ENCODE data around the gene CDH2.

CDH2 gene

DNA sequence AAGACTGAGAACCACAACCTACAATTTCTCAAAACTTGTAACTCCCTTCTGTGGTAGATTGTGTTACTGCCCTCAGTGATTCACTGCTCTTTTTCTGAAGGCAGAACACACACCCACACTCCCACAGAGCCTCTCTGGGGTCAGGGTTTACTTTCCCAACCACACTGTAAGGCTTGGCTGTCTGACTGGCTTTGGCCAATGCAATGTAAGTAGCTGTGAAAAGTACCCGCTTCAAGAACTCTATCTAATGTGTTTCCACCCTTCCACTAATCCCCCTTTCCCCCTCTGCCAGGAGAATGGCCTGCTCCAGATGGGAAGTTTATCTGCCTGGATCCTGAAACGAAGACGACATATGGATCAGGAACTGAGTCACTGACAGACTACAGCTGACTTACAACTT lies 222.7 kb downstream of the CDH2 start:
- H3K4me1 ChIP-seq (ENCODE audit: control insufficient read depth in 1 of 2, insufficient read depth in 1 of 2, low read depth in 1 of 2, low read length in 1 of 2), result no peaks in the 10 kb centered on the region
- H3K9me3 ChIP-seq, result no peaks in the 10 kb centered on the region
- H3K4me3 ChIP-seq (ENCODE audit: low read depth in 1 of 2, low read length in 1 of 2), result no peak overlapping the region
- H3K27me3 ChIP-seq, result no peaks in the 10 kb centered on the region
- TF ChIP-seq CTCF (IDR thresholded peaks at IDR 0.05), result no peak
- no peaks in the 10 kb centered on the region for H3K36me3 ChIP-seq
- H3K27ac ChIP-seq, result no peak overlapping the region

GRCh38 chr18:27952741-27953140 lies 224.2 kb downstream of the CDH2 start:
- no peak overlapping the region for H3K4me3 ChIP-seq (ENCODE audit: low read depth in 1 of 2, low read length in 1 of 2)
- no peak overlapping the region for H3K27ac ChIP-seq
- H3K9me3 ChIP-seq, result no peaks in the 10 kb centered on the region
- no peaks in the 10 kb centered on the region for H3K4me1 ChIP-seq (ENCODE audit: control insufficient read depth in 1 of 2, insufficient read depth in 1 of 2, low read depth in 1 of 2, low read length in 1 of 2)
- TF ChIP-seq CTCF (IDR thresholded peaks at IDR 0.05), result no peak
- H3K36me3 ChIP-seq, result no peaks in the 10 kb centered on the region
- no peaks in the 10 kb centered on the region for H3K27me3 ChIP-seq

DNA sequence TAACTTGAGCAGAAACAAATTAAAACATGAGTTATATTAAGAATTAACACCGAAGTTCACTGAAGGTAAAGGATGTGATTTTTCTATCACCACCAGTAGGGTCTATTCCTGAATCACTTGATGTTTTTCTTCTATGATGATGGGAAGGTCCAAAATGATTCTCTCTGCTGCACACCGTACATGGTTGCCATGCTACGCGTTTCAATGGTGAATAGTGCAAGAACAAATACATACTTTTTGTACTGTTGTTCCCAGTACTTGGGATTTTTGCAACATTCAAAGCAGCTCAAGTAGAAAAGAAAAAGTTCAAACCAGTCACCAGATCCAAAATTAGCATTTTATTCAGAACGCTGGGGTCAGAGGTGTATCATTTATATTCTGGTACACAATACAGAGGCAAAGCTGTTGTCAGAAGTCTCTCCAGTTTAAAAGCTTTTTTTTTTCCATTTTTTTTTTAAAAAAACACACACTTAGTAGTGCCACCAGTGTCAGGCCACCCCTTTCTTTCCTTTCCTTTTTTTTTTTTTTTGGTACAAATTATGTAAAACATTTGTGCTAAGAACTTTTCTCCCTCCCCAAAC lies 226.2 kb downstream of the CDH2 start:
- H3K9me3 ChIP-seq, result no peaks in the 10 kb centered on the region
- TF ChIP-seq CTCF (IDR thresholded peaks at IDR 0.05), result no peak
- H3K36me3 ChIP-seq, result no peaks in the 10 kb centered on the region
- H3K27ac ChIP-seq, result no peak overlapping the region
- H3K4me1 ChIP-seq (ENCODE audit: control insufficient read depth in 1 of 2, insufficient read depth in 1 of 2, low read depth in 1 of 2, low read length in 1 of 2), result no peaks in the 10 kb centered on the region
- H3K4me3 ChIP-seq (ENCODE audit: low read depth in 1 of 2, low read length in 1 of 2), result no peak overlapping the region
- H3K27me3 ChIP-seq, result no peaks in the 10 kb centered on the region

DNA sequence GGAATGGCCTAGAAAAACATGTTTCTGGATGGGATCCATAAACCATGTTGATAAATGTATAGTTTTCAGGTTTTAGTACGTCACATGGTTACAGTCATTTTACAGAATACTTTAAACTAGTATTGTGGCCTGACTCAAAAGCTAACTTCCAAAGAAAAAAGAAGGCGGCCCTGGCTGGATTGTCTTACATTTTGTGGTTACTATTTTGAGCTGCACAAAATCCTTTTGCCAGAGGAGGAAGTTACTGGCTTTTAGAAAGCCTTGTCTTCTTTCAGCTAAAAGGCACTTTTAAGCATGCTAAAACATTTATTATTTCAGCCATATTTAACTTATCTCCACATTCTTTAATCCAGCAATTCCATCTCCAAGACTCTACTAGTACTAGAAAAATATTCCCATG lies 227.9 kb downstream of the CDH2 start:
- Histone ChIP-seq H3K4me1 (ENCODE audit: control insufficient read depth in 1 of 2, insufficient read depth in 1 of 2, low read depth in 1 of 2, low read length in 1 of 2) (no peaks in the 10 kb centered on the region), H3K27me3 (no peaks in the 10 kb centered on the region), H3K27ac (no peak overlapping the region), H3K36me3 (no peaks in the 10 kb centered on the region), H3K9me3 (no peaks in the 10 kb centered on the region), H3K4me3 (ENCODE audit: low read depth in 1 of 2, low read length in 1 of 2) (no peak overlapping the region)
- TF ChIP-seq CTCF (IDR thresholded peaks at IDR 0.05), result no peak

DNA sequence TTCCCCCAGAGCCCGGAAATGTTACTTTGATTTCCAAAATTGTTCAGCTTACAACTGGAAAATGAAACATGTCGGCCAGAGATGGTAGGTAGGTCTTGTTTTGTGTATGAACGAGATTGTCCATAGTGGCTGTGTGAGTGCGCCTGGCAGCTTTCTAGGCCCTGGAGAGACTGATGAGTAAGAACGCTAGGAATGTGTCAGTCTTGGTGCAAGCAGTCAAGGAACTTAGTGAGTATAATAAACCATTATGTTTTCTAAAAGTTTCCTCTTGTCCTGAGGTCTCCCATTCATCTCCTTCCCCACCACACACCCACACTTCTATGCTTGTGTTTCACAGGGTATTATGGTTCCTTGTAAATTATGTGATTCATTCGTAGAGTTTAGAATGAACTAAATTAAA lies 234.2 kb downstream of the CDH2 start:
- Histone ChIP-seq H3K4me3 (ENCODE audit: low read depth in 1 of 2, low read length in 1 of 2) (no peak overlapping the region), H3K4me1 (ENCODE audit: control insufficient read depth in 1 of 2, insufficient read depth in 1 of 2, low read depth in 1 of 2, low read length in 1 of 2) (no peaks in the 10 kb centered on the region), H3K27me3 (no peaks in the 10 kb centered on the region), H3K27ac (no peak overlapping the region), H3K36me3 (no peaks in the 10 kb centered on the region), H3K9me3 (no peaks in the 10 kb centered on the region)
- TF ChIP-seq CTCF (IDR thresholded peaks at IDR 0.05), result no peak

GRCh38 chr18:27931535-27931934 lies 245.4 kb downstream of the CDH2 start:
- Histone ChIP-seq H3K27me3 (no peaks in the 10 kb centered on the region), H3K27ac (no peak overlapping the region), H3K4me1 (ENCODE audit: control insufficient read depth in 1 of 2, insufficient read depth in 1 of 2, low read depth in 1 of 2, low read length in 1 of 2) (no peaks in the 10 kb centered on the region), H3K9me3 (no peaks in the 10 kb centered on the region), H3K36me3 (no peaks in the 10 kb centered on the region), H3K4me3 (ENCODE audit: low read depth in 1 of 2, low read length in 1 of 2) (no peak overlapping the region)
- TF ChIP-seq CTCF (IDR thresholded peaks at IDR 0.05), result no peak

All from neutrophil (primary cell).